ENCODE results near the gene HDAC2. TPM values are rescaled to one million over a fixed set of nuclear protein-coding genes. Genes with fewer than 3 reads are reported as not detected.

HDAC2 gene
- polyA plus RNA-seq, 1 donor from 2014 or later = 307 TPM

- Histone ChIP-seq H2AFZ (ENCODE audit: low read depth, low read length) (no peak overlapping the region), H3K9me3 (ENCODE audit: low read length) (no peaks in the 10 kb centered on the region), H3K9me2 (ENCODE audit: insufficient read depth, low read length) (no peaks in the 10 kb centered on the region), H3K27me3 (ENCODE audit: insufficient read depth, low read depth, low read length) (no peaks in the 10 kb centered on the region), H3K9ac (ENCODE audit: low read length) (no peak overlapping the region), H3K4me2 (ENCODE audit: low read length) (no peak overlapping the region), H3K79me2 (replicated peaks; ENCODE audit: insufficient read depth, low read length) (no peaks in the 10 kb centered on the region), H3K4me3 (ENCODE audit: low read length) (no peak overlapping the region), H3F3A (ENCODE audit: insufficient read depth, low read length, poor library complexity, severe bottlenecking) (no peaks in the 10 kb centered on the region), H3K27ac (ENCODE audit: low read length) (no peak overlapping the region), H4K20me1 (ENCODE audit: insufficient read depth) (no peaks in the 10 kb centered on the region), H3K36me3 (ENCODE audit: insufficient read depth, low read length) (no peaks in the 10 kb centered on the region)
- no peak for TF ChIP-seq EP300 (conservative IDR thresholded peaks at IDR 0.05; ENCODE audit: poor library complexity, severe bottlenecking)
- TF ChIP-seq MXI1 (conservative IDR thresholded peaks at IDR 0.05; ENCODE audit: poor library complexity, severe bottlenecking) = no peak
- no peak for TF ChIP-seq REST (IDR thresholded peaks at IDR 0.05; ENCODE audit: borderline replicate concordance)
- no peak for TF ChIP-seq SMC3 (conservative IDR thresholded peaks at IDR 0.05; ENCODE audit: poor library complexity)
- no peak for TF ChIP-seq POLR2AphosphoS5 (IDR thresholded peaks at IDR 0.05)
- no peak for TF ChIP-seq EZH2 (IDR thresholded peaks at IDR 0.05; ENCODE audit: borderline replicate concordance, insufficient read depth, low read length, poor library complexity, severe bottlenecking)
- TF ChIP-seq CTCF (IDR thresholded peaks at IDR 0.05; ENCODE audit: poor library complexity, severe bottlenecking) = no peak
- TF ChIP-seq TAF1 (IDR thresholded peaks at IDR 0.05; ENCODE audit: low read depth) = no peak
- no peak for TF ChIP-seq RAD21 (conservative IDR thresholded peaks at IDR 0.05)
Observed at GRCh38 chr6:113982055-113982550, 11.2 kb upstream of the HDAC2 start.

DNA sequence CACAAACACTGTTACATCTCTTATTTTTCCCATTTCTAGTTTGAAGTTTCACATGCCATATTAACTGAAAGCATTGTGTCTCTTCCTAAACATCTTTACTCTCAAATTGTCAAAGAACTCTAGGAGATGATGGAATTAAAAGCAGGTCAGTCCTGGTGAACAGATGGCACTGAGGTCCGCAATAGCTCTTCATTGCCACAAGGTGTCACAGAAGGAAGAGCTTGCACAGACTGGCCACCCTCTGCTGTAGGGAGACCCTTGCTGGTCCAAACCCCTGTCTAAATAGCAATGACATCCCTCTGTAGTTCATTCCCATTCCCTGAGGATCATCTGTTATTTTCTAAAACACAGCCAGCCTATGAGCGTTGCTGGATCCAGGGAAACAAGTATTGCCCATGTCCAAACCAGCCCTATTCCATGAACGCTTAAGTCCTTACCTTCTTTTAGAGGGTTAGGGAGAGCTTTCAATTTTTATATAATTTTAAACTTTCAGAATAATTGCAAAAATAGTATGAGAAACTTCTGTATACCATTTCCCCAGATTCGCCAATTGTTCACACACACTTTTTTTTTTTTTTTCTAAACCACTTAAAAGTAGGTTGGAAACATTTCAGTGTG lies 10.1 kb upstream of the HDAC2 start:
- no peak overlapping the region for H3K9ac ChIP-seq (ENCODE audit: low read length)
- H4K20me1 ChIP-seq (ENCODE audit: insufficient read depth) = no peaks in the 10 kb centered on the region
- no peak overlapping the region for H2AFZ ChIP-seq (ENCODE audit: low read depth, low read length)
- no peaks in the 10 kb centered on the region for H3F3A ChIP-seq (ENCODE audit: insufficient read depth, low read length, poor library complexity, severe bottlenecking)
- no peaks in the 10 kb centered on the region for H3K9me2 ChIP-seq (ENCODE audit: insufficient read depth, low read length)
- no peaks in the 10 kb centered on the region for H3K27me3 ChIP-seq (ENCODE audit: insufficient read depth, low read depth, low read length)
- H3K27ac ChIP-seq (ENCODE audit: low read length) = no peak overlapping the region
- H3K4me2 ChIP-seq (ENCODE audit: low read length) = no peak overlapping the region
- TF ChIP-seq CTCF (IDR thresholded peaks at IDR 0.05; ENCODE audit: poor library complexity, severe bottlenecking) (peak; percentile 65), SMC3 (conservative IDR thresholded peaks at IDR 0.05; ENCODE audit: poor library complexity) (peak; percentile 64), RAD21 (conservative IDR thresholded peaks at IDR 0.05) (peak; percentile 64), TAF1 (IDR thresholded peaks at IDR 0.05; ENCODE audit: low read depth) (no peak)
- H3K9me3 ChIP-seq (ENCODE audit: low read length) = no peaks in the 10 kb centered on the region
- no peak overlapping the region for H3K4me3 ChIP-seq (ENCODE audit: low read length)
- H3K36me3 ChIP-seq (ENCODE audit: insufficient read depth, low read length) = no peaks in the 10 kb centered on the region
- no peaks in the 10 kb centered on the region for H3K79me2 ChIP-seq (replicated peaks; ENCODE audit: insufficient read depth, low read length)
